HUES6 (cell line): Measurements from ENCODE around the gene BANK1.

Experiments used
- H3K27ac ChIP-seq: 2 replicates; pipeline ENCODE4 v1.7.0; 2013; ENCODE audit warnings: low read depth, mild to moderate bottlenecking, low read length, inconsistent platforms
- H3K27me3 ChIP-seq: 2 replicates; pipeline ENCODE4 v1.6.1; 2013; ENCODE audit warnings: low read length; ENCODE audit not compliant: control insufficient read depth, insufficient read depth
- H3K36me3 ChIP-seq: 2 replicates; pipeline ENCODE4 v1.6.1; 2013; ENCODE audit warnings: low read length; ENCODE audit not compliant: control insufficient read depth, insufficient read depth
- H3K4me1 ChIP-seq: 2 replicates; pipeline ENCODE4 v1.6.1; 2013; ENCODE audit warnings: low read length; ENCODE audit not compliant: control insufficient read depth, insufficient read depth
- H3K4me3 ChIP-seq: 2 replicates; pipeline ENCODE4 v1.5.1; 2013; ENCODE audit warnings: low read depth, low read length
- H3K9ac ChIP-seq: one replicate; pipeline ENCODE4 v1.6.1; 2013; ENCODE audit warnings: mild to moderate bottlenecking, low read length
- H3K9me3 ChIP-seq: 2 replicates; pipeline ENCODE4 v1.6.1; 2013; ENCODE audit warnings: low read depth, low read length; ENCODE audit not compliant: control insufficient read depth, insufficient read depth

The BANK1 gene

DNA sequence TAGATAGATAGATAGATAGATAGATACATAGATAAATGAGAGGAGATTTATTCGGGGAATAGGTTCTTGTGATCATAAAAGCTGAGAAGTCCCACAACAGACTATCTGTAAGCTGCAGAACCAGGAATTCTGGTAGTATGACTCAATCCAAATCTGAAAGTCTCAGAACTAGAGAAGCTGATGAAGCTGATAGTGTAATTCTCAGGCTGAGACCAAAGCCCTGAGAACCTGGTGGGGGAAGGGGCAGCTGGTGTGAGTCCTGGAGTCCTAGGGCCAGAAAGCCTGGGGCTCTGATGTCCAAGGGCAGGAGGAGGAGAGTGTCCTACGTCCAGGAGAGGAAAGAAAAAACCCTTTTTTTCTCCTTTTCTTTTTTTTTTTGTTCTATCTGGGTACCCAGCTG is 8.0 kb upstream of the BANK1 start:
- H3K27ac ChIP-seq: no peak overlapping the region
- H3K4me1 ChIP-seq: no peaks in the 10 kb centered on the region
- no peaks in the 10 kb centered on the region for H3K36me3 ChIP-seq
- no peaks in the 10 kb centered on the region for H3K27me3 ChIP-seq
- peaks cover 7% of the 10 kb centered on the region; the same call in 1 of the 2 replicates for H3K9me3 ChIP-seq
- no peak overlapping the region for H3K9ac ChIP-seq
- H3K4me3 ChIP-seq: no peak overlapping the region

DNA sequence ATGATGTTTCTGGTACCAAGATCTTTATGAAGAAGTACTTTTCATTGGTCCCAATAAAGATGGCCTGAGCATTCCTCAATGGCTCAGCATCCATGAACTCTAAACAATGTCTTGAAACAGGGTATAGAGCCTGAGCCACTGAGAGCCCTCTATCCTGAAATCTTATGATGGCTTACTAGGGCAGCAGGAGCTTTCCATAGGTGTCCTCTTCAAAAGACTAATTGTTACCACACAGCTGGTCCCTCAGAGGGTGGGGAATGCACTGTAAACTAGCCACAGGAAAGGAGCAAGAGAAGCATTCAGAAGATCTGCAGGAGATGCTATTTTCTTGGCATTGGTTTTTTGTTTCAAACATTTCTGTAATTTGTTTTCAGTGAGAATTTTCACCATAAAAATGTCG is 5.6 kb upstream of the BANK1 start:
- Histone ChIP-seq H3K4me3 (no peak overlapping the region), H3K4me1 (0 out of 2 replicates have a peak, but pooled peaks cover 1% of the 10 kb centered on the region), H3K27ac (no peak overlapping the region), H3K9me3 (peaks cover 7% of the 10 kb centered on the region; the same call in 1 of the 2 replicates), H3K9ac (no peak overlapping the region), H3K36me3 (no peaks in the 10 kb centered on the region), H3K27me3 (no peaks in the 10 kb centered on the region)

DNA sequence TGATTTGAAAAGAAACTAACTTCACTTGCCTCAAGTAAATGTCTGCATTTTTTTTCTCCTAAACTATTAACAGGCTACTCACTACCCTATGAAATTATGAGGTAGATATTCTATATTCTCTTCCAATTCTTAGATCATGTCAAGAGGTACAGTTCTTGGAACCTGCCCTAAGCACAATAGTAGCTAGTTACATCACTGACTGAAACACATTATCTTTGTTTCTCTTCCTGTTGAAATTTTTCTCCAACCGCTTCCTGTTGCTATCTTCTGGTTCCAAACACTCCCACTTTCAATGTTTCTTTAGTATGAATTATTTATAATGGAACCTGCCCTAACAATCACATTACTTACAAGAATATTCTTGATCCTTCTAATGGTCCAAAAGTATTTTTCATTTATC is 5.0 kb upstream of the BANK1 start:
- H3K27ac ChIP-seq: no peak overlapping the region
- peaks cover 7% of the 10 kb centered on the region; the same call in 1 of the 2 replicates for H3K9me3 ChIP-seq
- H3K9ac ChIP-seq: no peak overlapping the region
- no peaks in the 10 kb centered on the region for H3K27me3 ChIP-seq
- H3K4me1 ChIP-seq: peaks cover 6% of the 10 kb centered on the region; the same call in 1 of the 2 replicates
- no peak overlapping the region for H3K4me3 ChIP-seq
- no peaks in the 10 kb centered on the region for H3K36me3 ChIP-seq

DNA sequence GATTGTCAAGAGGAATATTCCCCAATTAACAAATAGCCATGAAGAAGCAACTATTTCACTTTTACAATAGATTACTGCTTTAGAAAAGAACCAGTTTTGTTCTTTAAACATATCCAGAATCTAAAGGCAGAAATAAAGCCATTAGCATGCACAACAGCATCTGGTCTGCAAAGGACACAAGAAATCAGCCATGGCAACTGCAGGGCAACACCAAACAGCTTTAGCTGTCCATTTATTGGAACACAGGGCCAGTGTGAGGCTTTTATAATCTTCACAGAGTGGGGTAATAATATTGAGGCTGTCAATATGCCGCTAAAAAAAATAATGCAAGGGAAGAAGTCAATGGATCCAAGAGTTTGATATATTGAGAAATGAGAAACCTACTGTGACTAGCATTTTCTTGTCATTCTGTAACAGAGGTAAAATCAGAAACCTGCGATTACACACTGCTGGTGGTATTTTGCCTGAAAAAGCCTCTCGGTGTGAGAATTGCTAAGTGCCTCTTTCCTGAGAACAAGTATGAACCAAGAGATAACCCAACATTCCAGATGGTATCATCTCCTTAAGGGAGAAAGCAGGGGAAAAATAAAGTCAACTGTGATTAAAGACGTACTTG is 2.7 kb upstream of the BANK1 start:
- no peak overlapping the region for H3K4me3 ChIP-seq
- no peak overlapping the region for H3K27ac ChIP-seq
- H3K9ac ChIP-seq: no peak overlapping the region
- H3K27me3 ChIP-seq: peaks cover 4% of the 10 kb centered on the region; the same call in 1 of the 2 replicates
- H3K36me3 ChIP-seq: no peaks in the 10 kb centered on the region
- peaks cover 7% of the 10 kb centered on the region; the same call in 1 of the 2 replicates for H3K9me3 ChIP-seq
- peaks cover 6% of the 10 kb centered on the region; the same call in 1 of the 2 replicates for H3K4me1 ChIP-seq

DNA sequence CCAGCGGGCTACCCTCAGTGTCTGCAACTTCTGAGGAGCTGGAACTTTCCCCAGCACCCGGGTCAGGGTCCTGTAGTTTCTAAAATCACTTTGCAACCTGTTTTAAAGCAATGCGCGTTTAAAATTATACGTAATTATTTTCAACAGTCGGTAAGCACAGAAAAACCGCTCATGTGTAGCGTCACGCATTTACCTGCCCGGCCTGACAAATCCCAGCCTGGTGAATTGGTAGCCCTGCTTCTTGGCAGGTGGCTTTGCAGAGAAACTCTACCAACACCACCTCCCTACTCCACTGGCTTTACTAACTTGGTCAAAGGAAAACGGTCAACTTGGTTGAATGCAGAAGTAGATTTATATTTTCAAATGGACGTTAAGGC is 640 bp downstream of the BANK1 start:
- peak overlapping the region; percentile 55 for H3K4me3 ChIP-seq
- no peak overlapping the region for H3K27ac ChIP-seq
- H3K36me3 ChIP-seq: no peaks in the 10 kb centered on the region
- H3K9ac ChIP-seq: no peak overlapping the region
- peaks cover 7% of the 10 kb centered on the region; the same call in 1 of the 2 replicates for H3K9me3 ChIP-seq
- H3K4me1 ChIP-seq: peaks cover 6% of the 10 kb centered on the region; the same call in 1 of the 2 replicates
- H3K27me3 ChIP-seq: peaks cover 4% of the 10 kb centered on the region; the same call in 1 of the 2 replicates

DNA sequence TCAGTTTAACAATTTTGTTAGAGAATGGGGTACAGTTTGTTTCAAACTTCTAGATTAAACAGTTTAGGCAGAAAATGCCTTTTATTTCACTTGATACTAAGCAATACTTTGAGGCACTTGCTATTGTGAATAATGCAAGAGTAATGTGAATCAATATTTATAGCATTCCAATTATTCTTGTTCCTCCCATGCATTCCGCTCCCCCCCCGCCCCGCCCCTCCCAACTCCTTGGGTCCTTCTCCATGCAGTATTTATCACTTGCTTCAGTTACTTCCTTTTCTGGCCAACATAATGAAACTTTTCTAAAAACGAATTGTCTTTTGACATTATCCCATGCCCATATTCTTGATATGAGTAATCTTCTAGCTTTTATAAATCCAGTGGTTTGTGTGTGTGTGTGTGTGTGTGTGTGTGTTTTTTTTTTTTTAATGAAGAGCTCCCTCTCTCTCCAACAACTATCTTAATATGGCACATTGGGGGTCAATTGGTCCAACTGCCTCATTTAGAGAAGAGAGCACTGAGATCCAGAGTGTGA is 1.6 kb downstream of the BANK1 start:
- Histone ChIP-seq H3K4me1 (peaks cover 6% of the 10 kb centered on the region; the same call in 1 of the 2 replicates), H3K9ac (no peak overlapping the region), H3K27ac (no peak overlapping the region), H3K36me3 (no peaks in the 10 kb centered on the region), H3K27me3 (peaks cover 4% of the 10 kb centered on the region; the same call in 1 of the 2 replicates), H3K9me3 (0 out of 2 replicates have a peak, but pooled peaks cover under 1% of the 10 kb centered on the region), H3K4me3 (no peak overlapping the region)

DNA sequence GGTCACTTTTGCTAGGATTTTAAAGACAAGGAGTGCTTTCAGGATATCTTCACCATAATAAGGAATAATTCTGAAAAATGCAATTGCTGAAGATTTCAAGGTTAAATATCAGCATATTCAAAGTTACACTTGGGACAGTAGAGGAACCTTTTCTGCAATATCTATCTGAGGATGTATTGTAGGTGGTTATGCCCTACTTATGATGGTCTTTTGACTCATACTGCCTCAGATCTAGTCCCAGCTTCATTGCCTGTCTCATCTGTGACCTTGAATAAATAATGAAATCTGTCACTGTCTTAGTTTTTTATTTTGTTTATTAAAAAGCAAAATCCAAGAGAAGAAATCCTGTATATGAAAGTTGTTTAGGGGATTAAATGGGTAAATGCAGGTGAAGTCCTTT is 2.9 kb downstream of the BANK1 start:
- no peak overlapping the region for H3K9ac ChIP-seq
- peaks cover 4% of the 10 kb centered on the region; the same call in 1 of the 2 replicates for H3K27me3 ChIP-seq
- peaks cover 6% of the 10 kb centered on the region; the same call in 1 of the 2 replicates for H3K4me1 ChIP-seq
- H3K27ac ChIP-seq: no peak overlapping the region
- H3K36me3 ChIP-seq: no peaks in the 10 kb centered on the region
- no peak overlapping the region for H3K4me3 ChIP-seq
- H3K9me3 ChIP-seq: no peaks in the 10 kb centered on the region

DNA sequence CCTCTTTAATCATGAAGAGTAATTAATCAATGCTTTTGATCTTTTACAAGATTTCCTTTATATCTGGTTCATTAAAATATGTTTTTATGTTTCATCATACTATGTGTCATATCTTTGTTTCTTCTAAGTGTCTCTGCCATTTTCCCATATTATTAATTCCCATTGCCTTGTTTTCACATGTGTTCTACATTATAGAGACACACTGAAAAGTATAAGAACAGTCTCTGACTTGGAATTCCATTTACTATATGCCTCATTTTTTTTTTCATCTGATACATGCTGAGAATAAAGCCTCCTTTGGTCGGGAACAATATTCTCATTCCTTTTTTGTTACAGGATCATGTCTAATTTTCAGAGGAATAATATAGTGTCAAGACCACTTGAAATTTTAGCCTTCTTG is 4.3 kb downstream of the BANK1 start:
- Histone ChIP-seq H3K9me3 (no peaks in the 10 kb centered on the region), H3K4me1 (peaks cover 6% of the 10 kb centered on the region; the same call in 1 of the 2 replicates), H3K36me3 (no peaks in the 10 kb centered on the region), H3K4me3 (no peak overlapping the region), H3K9ac (no peak overlapping the region), H3K27ac (no peak overlapping the region), H3K27me3 (peaks cover 4% of the 10 kb centered on the region; the same call in 1 of the 2 replicates)

DNA sequence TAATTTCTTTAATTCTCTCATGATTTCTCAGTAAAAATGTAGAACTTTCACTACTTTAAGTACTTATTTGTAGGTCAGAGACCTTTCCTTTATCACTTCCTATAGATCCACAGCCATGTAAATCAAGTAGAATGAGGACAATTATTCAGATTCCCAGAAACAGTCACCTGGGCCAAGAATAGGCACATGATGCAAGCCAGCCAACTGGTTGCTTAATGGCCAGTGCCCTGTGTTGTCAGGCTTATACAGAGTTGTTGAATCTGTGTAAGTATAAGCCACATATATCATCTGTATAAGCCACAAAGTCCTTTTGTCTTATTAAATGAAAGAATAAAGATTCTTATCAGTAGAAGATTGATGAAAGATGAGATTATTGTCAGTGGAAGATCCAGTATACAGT is 5.2 kb downstream of the BANK1 start:
- H3K27ac ChIP-seq: no peak overlapping the region
- H3K9ac ChIP-seq: no peak overlapping the region
- no peaks in the 10 kb centered on the region for H3K36me3 ChIP-seq
- H3K27me3 ChIP-seq: peaks cover 4% of the 10 kb centered on the region; the same call in 1 of the 2 replicates
- H3K4me1 ChIP-seq: no peaks in the 10 kb centered on the region
- H3K9me3 ChIP-seq: no peaks in the 10 kb centered on the region
- no peak overlapping the region for H3K4me3 ChIP-seq

DNA sequence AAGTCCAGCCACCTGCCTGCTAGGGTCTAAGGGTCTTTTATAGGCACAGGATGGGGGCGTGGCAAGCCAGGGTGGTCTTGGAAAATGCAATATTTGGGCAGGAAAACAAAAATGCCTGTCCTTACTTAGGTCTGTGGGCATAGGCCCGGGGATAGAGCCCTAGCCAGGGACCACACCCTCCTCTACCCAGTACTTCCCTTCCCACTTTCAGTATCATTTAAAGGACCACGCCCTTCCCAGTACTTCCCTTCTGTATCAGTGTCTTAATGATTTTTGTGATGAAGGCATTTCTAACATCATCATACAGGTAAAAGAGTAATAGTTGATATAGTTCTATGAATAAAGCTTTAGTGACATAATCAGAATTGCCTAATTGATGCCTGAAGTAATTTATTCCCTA is 11.4 kb downstream of the BANK1 start:
- H3K27ac ChIP-seq: no peak overlapping the region
- H3K36me3 ChIP-seq: no peaks in the 10 kb centered on the region
- no peak overlapping the region for H3K9ac ChIP-seq
- no peaks in the 10 kb centered on the region for H3K27me3 ChIP-seq
- no peaks in the 10 kb centered on the region for H3K9me3 ChIP-seq
- H3K4me1 ChIP-seq: no peaks in the 10 kb centered on the region
- H3K4me3 ChIP-seq: no peak overlapping the region

DNA sequence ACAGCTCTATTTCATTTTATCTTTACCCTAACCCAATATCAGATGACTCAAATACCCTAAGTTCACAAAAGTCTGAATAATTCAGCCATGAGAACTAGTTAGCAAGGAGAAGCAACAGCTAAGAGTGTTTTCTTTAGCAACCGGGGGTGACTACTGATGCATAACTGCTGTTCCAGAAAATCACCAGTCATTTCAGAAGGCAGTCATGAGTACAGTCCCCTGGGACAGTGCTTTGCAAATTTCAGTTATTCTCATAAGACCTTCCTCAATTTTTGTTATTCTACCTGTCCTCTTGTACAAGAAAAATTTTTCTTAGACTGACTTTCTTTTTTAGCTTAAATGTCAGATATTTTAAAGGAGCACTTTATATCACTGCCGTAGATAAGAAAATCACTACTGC is 16.4 kb downstream of the BANK1 start:
- Histone ChIP-seq H3K9ac (no peak overlapping the region), H3K27ac (no peak overlapping the region), H3K36me3 (no peaks in the 10 kb centered on the region), H3K9me3 (no peaks in the 10 kb centered on the region), H3K4me1 (no peaks in the 10 kb centered on the region), H3K4me3 (no peak overlapping the region), H3K27me3 (no peaks in the 10 kb centered on the region)
